ENCODE data around the gene CD151.

Gene CD151

DNA sequence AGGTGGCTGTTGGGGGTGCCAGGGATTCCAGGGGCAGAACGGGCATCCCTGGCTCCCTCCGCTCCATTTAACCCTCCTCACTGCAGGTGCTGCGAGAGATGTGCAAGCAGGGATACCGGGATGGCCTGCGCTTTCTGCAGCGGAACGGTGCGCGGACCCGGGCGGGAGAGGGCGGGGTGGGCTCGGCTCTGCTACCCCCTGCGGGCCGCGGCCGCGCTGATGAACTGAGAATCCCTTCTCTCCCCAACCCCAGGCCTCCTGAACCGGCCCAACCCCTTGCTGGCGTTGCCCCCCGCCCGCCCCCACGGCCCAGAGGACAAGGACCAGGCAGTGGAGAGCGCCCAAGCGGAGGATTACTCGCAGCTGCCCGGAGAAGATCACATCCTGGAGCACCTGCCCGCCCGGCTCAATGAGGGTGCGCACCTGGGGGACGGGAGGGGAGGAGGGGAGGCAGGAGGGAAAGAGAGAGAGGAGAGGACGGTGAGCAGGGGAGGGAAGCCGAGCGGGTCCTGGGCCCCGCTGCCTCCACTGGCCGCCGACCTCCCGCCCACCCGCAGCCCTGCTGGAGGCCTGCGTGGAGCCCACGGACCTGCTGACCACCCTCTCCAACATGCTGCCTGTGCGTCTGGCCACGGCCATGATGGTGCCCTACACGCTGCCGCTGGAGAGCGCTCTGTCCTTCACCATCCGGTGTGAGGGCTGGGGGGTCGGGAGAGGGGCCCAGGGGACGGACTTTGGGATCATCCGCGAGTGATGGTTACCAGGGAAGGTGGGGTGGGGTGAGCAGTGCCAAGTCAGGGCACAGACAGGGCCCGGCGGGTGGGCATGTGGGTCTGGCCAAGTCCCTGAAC lies 9.1 kb upstream of the CD151 start:
- Histone ChIP-seq H3K9me3 (ENCODE audit: control insufficient read depth, low read length) (no peaks in the 10 kb centered on the region), H3K4me1 (ENCODE audit: control insufficient read depth, insufficient read depth, low read length, poor library complexity, severe bottlenecking) (peaks cover 31% of the 10 kb centered on the region), H3K27me3 (replicated peaks; ENCODE audit: control insufficient read depth, insufficient read depth, low read length, poor library complexity, severe bottlenecking) (peaks cover 14% of the 10 kb centered on the region), H3K27ac (ENCODE audit: insufficient read depth, low read length, poor library complexity, severe bottlenecking) (no peak overlapping the region), H3K4me3 (ENCODE audit: insufficient read depth, low read depth, low read length, poor library complexity, severe bottlenecking) (no peak overlapping the region), H3K36me3 (ENCODE audit: control insufficient read depth, insufficient read depth, low read length) (peaks cover 27% of the 10 kb centered on the region)
- DNase-seq = no peak

- H3K27ac ChIP-seq (ENCODE audit: insufficient read depth, low read length, poor library complexity, severe bottlenecking) = no peak overlapping the region
- H3K9me3 ChIP-seq (ENCODE audit: control insufficient read depth, low read length) = no peaks in the 10 kb centered on the region
- H3K4me1 ChIP-seq (ENCODE audit: control insufficient read depth, insufficient read depth, low read length, poor library complexity, severe bottlenecking) = peaks cover 32% of the 10 kb centered on the region
- H3K27me3 ChIP-seq (replicated peaks; ENCODE audit: control insufficient read depth, insufficient read depth, low read length, poor library complexity, severe bottlenecking) = peaks cover 21% of the 10 kb centered on the region
- H3K4me3 ChIP-seq (ENCODE audit: insufficient read depth, low read depth, low read length, poor library complexity, severe bottlenecking) = no peak overlapping the region
- no peak for DNase-seq
- peaks cover 27% of the 10 kb centered on the region for H3K36me3 ChIP-seq (ENCODE audit: control insufficient read depth, insufficient read depth, low read length)
Measured at GRCh38 chr11:824292-824880, 8.4 kb upstream of the CD151 start.

- H3K27ac ChIP-seq (ENCODE audit: insufficient read depth, low read length, poor library complexity, severe bottlenecking) = no peak overlapping the region
- peaks cover 26% of the 10 kb centered on the region for H3K27me3 ChIP-seq (replicated peaks; ENCODE audit: control insufficient read depth, insufficient read depth, low read length, poor library complexity, severe bottlenecking)
- H3K36me3 ChIP-seq (ENCODE audit: control insufficient read depth, insufficient read depth, low read length) = peaks cover 27% of the 10 kb centered on the region
- no peak overlapping the region for H3K4me3 ChIP-seq (ENCODE audit: insufficient read depth, low read depth, low read length, poor library complexity, severe bottlenecking)
- DNase-seq = no peak
- no peaks in the 10 kb centered on the region for H3K9me3 ChIP-seq (ENCODE audit: control insufficient read depth, low read length)
- peaks cover 38% of the 10 kb centered on the region for H3K4me1 ChIP-seq (ENCODE audit: control insufficient read depth, insufficient read depth, low read length, poor library complexity, severe bottlenecking)
Measured at GRCh38 chr11:824942-825341, 7.8 kb upstream of the CD151 start.

GRCh38 chr11:825366-826226 lies 7.2 kb upstream of the CD151 start:
- H3K4me1 ChIP-seq (ENCODE audit: control insufficient read depth, insufficient read depth, low read length, poor library complexity, severe bottlenecking) = peaks cover 39% of the 10 kb centered on the region
- peaks cover 32% of the 10 kb centered on the region for H3K27me3 ChIP-seq (replicated peaks; ENCODE audit: control insufficient read depth, insufficient read depth, low read length, poor library complexity, severe bottlenecking)
- peaks cover 27% of the 10 kb centered on the region for H3K36me3 ChIP-seq (ENCODE audit: control insufficient read depth, insufficient read depth, low read length)
- no peak overlapping the region for H3K27ac ChIP-seq (ENCODE audit: insufficient read depth, low read length, poor library complexity, severe bottlenecking)
- no peak for DNase-seq
- H3K4me3 ChIP-seq (ENCODE audit: insufficient read depth, low read depth, low read length, poor library complexity, severe bottlenecking) = no peak overlapping the region
- H3K9me3 ChIP-seq (ENCODE audit: control insufficient read depth, low read length) = no peaks in the 10 kb centered on the region

GRCh38 chr11:826227-826621 lies 6.5 kb upstream of the CD151 start:
- Histone ChIP-seq H3K4me1 (ENCODE audit: control insufficient read depth, insufficient read depth, low read length, poor library complexity, severe bottlenecking) (peaks cover 35% of the 10 kb centered on the region), H3K27me3 (replicated peaks; ENCODE audit: control insufficient read depth, insufficient read depth, low read length, poor library complexity, severe bottlenecking) (peaks cover 39% of the 10 kb centered on the region), H3K36me3 (ENCODE audit: control insufficient read depth, insufficient read depth, low read length) (peaks cover 27% of the 10 kb centered on the region), H3K9me3 (ENCODE audit: control insufficient read depth, low read length) (no peaks in the 10 kb centered on the region), H3K4me3 (ENCODE audit: insufficient read depth, low read depth, low read length, poor library complexity, severe bottlenecking) (no peak overlapping the region), H3K27ac (ENCODE audit: insufficient read depth, low read length, poor library complexity, severe bottlenecking) (no peak overlapping the region)
- no peak for DNase-seq

GRCh38 chr11:826836-827145 lies 6.0 kb upstream of the CD151 start:
- no peak for DNase-seq
- Histone ChIP-seq H3K27ac (ENCODE audit: insufficient read depth, low read length, poor library complexity, severe bottlenecking) (peak overlapping the region; percentile 48), H3K4me3 (ENCODE audit: insufficient read depth, low read depth, low read length, poor library complexity, severe bottlenecking) (peak overlapping the region; percentile 57), H3K4me1 (ENCODE audit: control insufficient read depth, insufficient read depth, low read length, poor library complexity, severe bottlenecking) (peaks cover 33% of the 10 kb centered on the region), H3K9me3 (ENCODE audit: control insufficient read depth, low read length) (no peaks in the 10 kb centered on the region), H3K27me3 (replicated peaks; ENCODE audit: control insufficient read depth, insufficient read depth, low read length, poor library complexity, severe bottlenecking) (peaks cover 44% of the 10 kb centered on the region), H3K36me3 (ENCODE audit: control insufficient read depth, insufficient read depth, low read length) (peaks cover 24% of the 10 kb centered on the region)

DNA sequence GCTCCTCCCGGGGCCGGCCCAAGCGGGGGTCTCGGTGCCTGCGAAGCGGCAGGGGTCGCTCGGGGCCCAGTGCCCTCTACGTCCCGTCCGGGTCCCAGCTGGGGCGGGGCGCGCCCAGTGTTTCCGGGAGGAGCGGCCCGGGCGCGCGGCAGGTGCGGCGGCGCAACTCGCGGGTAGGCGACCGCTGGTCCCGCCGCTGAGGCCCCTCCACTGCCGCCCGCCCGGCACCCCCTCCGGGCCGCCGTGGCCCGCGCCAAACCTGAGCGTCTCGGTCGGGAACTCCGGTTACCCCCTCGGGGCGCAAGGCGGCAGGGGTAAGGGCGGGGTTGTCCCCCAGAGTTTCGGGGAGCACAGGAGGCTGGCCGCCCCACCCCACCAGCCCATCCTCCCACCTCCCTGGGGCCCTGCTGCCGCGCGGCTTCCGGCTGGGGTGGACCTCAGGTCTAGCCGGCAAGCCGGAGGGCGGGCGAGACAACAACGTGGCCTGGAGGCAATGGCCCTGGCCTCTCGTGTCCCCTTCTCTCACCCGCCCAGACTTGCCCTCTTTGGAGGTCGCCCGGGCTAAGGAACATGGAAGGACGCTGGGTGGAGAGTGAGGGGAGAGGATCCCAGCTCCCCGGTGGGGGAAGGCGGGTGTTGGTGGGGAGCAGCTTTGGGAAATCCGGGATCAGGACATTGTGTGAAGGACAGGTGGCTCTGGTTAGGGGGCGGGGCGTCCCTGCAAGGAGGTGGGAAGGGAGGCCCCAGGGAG lies 5.4 kb upstream of the CD151 start:
- peak overlapping the region; percentile 48 for H3K27ac ChIP-seq (ENCODE audit: insufficient read depth, low read length, poor library complexity, severe bottlenecking)
- no peaks in the 10 kb centered on the region for H3K9me3 ChIP-seq (ENCODE audit: control insufficient read depth, low read length)
- peak overlapping the region; percentile 57 for H3K4me3 ChIP-seq (ENCODE audit: insufficient read depth, low read depth, low read length, poor library complexity, severe bottlenecking)
- DNase-seq = no peak
- H3K36me3 ChIP-seq (ENCODE audit: control insufficient read depth, insufficient read depth, low read length) = peaks cover 20% of the 10 kb centered on the region
- H3K27me3 ChIP-seq (replicated peaks; ENCODE audit: control insufficient read depth, insufficient read depth, low read length, poor library complexity, severe bottlenecking) = peaks cover 50% of the 10 kb centered on the region
- H3K4me1 ChIP-seq (ENCODE audit: control insufficient read depth, insufficient read depth, low read length, poor library complexity, severe bottlenecking) = peaks cover 35% of the 10 kb centered on the region

DNA sequence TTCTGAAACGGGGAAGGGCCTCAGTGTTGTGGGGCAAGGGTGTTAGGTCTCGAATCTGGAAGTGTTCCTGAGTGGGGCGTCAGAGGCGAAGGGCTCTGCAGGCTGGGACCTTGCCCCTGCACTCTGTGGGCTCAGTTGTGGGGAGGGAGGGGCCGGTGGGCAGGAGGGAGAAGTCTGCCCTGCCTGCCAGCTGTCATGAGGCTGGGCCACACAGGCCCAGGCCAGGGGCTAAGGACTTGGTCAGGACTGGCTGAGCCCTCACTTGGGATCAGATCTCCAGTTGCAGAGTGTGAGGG lies 4.9 kb upstream of the CD151 start, which contains the start of gene CRACR2B:
Gene CRACR2B (plus strand): TSS at position 23 of the 296 bp plus-strand sequence. CDS start 689 bp downstream, outside the sequence.
- Histone ChIP-seq H3K4me3 (ENCODE audit: insufficient read depth, low read depth, low read length, poor library complexity, severe bottlenecking) (peak within 1 kb of the TSS; percentile 57), H3K4me1 (ENCODE audit: control insufficient read depth, insufficient read depth, low read length, poor library complexity, severe bottlenecking) (peaks cover 38% of the 10 kb centered on the region), H3K27me3 (replicated peaks; ENCODE audit: control insufficient read depth, insufficient read depth, low read length, poor library complexity, severe bottlenecking) (peaks cover 51% of the 10 kb centered on the region), H3K27ac (ENCODE audit: insufficient read depth, low read length, poor library complexity, severe bottlenecking) (peak within 1 kb of the TSS; percentile 48), H3K36me3 (ENCODE audit: control insufficient read depth, insufficient read depth, low read length) (peaks cover 18% of the 10 kb centered on the region), H3K9me3 (ENCODE audit: control insufficient read depth, low read length) (no peaks in the 10 kb centered on the region)
- no peak for DNase-seq

DNA sequence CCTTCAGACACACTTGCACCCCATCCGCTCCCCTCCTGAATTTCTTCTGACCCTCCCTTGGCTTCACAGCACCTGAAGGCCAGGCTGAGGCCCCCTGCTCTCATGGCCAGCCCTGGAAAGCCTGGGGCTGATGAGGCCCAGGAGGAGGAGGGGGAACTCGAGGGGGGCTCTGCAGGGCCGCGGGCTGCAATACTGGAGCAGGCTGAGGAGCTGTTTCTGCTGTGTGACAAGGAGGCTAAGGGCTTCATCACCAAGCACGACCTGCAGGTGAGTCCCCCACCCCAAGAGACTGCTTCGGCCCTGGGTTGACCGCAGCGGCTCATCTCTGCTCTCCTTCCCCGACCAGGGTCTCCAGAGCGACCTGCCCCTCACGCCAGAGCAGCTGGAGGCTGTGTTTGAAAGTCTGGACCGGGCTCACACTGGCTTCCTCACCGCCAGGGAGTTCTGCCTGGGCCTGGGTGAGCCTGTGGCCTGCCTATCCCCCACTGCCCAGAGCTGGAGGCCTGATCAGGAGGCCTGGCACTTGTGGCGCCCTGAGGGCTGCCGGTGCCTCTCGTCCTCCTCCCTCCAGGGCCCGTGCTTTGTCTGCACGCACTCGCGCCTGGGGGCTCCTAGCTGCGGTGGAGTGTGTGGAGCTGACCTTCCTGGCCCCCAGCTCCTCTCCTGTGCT lies 4.1 kb upstream of the CD151 start:
- H3K27ac ChIP-seq (ENCODE audit: insufficient read depth, low read length, poor library complexity, severe bottlenecking) = no peak overlapping the region
- peaks cover 16% of the 10 kb centered on the region for H3K36me3 ChIP-seq (ENCODE audit: control insufficient read depth, insufficient read depth, low read length)
- H3K4me1 ChIP-seq (ENCODE audit: control insufficient read depth, insufficient read depth, low read length, poor library complexity, severe bottlenecking) = peaks cover 42% of the 10 kb centered on the region
- H3K27me3 ChIP-seq (replicated peaks; ENCODE audit: control insufficient read depth, insufficient read depth, low read length, poor library complexity, severe bottlenecking) = peaks cover 51% of the 10 kb centered on the region
- no peak for DNase-seq
- H3K9me3 ChIP-seq (ENCODE audit: control insufficient read depth, low read length) = no peaks in the 10 kb centered on the region
- no peak overlapping the region for H3K4me3 ChIP-seq (ENCODE audit: insufficient read depth, low read depth, low read length, poor library complexity, severe bottlenecking)

Data from effector memory CD4-positive, alpha-beta T cell (primary cell).